MCF 10A (cell line): ENCODE data around the gene DUSP22. TPM values are rescaled to one million over a fixed set of nuclear protein-coding genes. Genes with fewer than 3 reads are reported as not detected.

ENCODE experiments used
- BruUV-seq: library from RNA; stranded (reverse); fragments of 400-500 nt; replicated peaks from 2 replicates; lab custom pipeline; 2021; lab: Mats Ljungman, UMichigan
- CTCF ChIA-PET: fragments of 300-600 bp; sonication (Branson Sonifier 250); formaldehyde crosslinking; extraction: SDS; loops from one replicate; lab custom pipeline; 2021; ENCODE audit warnings: antibody characterized with exemption, inconsistent platforms; lab: Yijun Ruan, JAX
- POLR2A ChIA-PET: fragments of 300-600, 350-650 bp; sonication (Branson Sonifier 250); formaldehyde crosslinking; extraction: SDS; loops from one replicate; lab custom pipeline; 2020; ENCODE audit warnings: antibody characterized with exemption, inconsistent platforms; lab: Yijun Ruan, JAX
- DNase-seq: peaks from one replicate; pipeline ENCODE4 v3.0.0-alpha.2; 2018; ENCODE audit not compliant: unreplicated experiment
- H3K27ac Mint-ChIP-seq: one replicate; pipeline ENCODE4 v1.8.0; 2022; ENCODE audit warnings: mild to moderate bottlenecking, low read depth, mixed read lengths; ENCODE audit not compliant: unreplicated experiment
- H3K27me3 Mint-ChIP-seq: one replicate; pipeline ENCODE4 v1.8.0; 2022; ENCODE audit warnings: mixed read lengths; ENCODE audit not compliant: insufficient read depth, unreplicated experiment
- H3K36me3 Mint-ChIP-seq: one replicate; pipeline ENCODE4 v1.8.0; 2022; ENCODE audit warnings: mild to moderate bottlenecking, moderate library complexity, mixed read lengths; ENCODE audit not compliant: insufficient read depth, unreplicated experiment
- H3K4me1 Mint-ChIP-seq: one replicate; pipeline ENCODE4 v1.8.0; 2022; ENCODE audit warnings: mixed read lengths; ENCODE audit not compliant: insufficient read depth, unreplicated experiment
- H3K4me3 Mint-ChIP-seq: one replicate; pipeline ENCODE4 v1.8.0; 2022; ENCODE audit warnings: mild to moderate bottlenecking, moderate library complexity, mixed read lengths; ENCODE audit not compliant: unreplicated experiment
- H3K9me3 Mint-ChIP-seq: one replicate; pipeline ENCODE4 v1.8.0; 2022; ENCODE audit warnings: mixed read lengths; ENCODE audit not compliant: unreplicated experiment
- CTCF ChIP-seq: fragments of 200-600 bp; IDR thresholded peaks from one replicate; pipeline ENCODE4 v1.8.0; 2022; ENCODE audit warnings: antibody characterized with exemption, mild to moderate bottlenecking; ENCODE audit not compliant: unreplicated experiment
- intact Hi-C: fragments of 100-400 bp; cut with micrococcal nuclease; formaldehyde crosslinking; loops from 2 replicates; pipeline ENCODE4 v1.14.1; 2022
- total RNA-seq: library from RNA; stranded (reverse); gene quantifications from 2 replicates; pipeline ENCODE4 v1.2.3, GENCODE V29; 2022

The DUSP22 gene
- total RNA-seq, 1 experiment from 2014 or later: 29.4 TPM

DNA sequence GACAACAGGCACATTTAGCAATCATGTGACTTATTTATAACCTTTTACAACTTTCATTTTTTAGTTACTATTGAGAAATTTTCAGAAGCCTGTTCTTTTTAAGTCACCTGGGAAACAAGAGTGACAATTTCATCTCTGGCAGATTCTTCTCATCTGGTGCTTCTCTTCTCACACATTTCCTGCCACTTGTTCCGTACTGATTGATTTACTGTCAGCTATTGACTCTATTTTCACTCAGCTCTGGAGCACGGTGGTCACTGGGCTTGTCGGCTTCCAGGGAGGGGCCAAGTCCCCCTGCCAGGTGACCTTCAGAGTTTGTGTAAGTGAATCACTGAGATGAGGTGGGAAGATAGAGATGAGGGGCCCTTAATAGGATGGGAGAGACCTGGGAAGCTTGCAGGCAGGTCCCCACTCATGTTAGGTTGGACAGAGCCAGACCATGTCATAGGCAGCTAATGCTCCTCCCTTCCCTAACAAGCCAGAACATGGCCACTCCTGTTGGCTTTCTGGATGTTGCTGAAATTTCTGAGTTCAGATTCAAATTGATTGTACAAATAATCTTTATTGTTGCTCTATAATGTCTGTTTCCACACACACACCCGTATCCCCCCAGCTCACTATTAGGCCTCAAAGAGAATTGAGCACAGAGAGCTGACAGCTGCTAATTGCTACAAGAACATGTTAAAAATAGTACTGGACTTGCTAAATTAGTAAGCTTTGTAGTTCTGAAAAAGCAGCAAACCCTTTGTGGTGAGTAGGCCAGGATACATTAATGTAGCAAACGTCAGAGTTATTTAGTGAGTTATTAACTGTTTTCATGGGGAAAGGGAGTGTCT is 13.3 kb downstream of the DUSP22 start:
- Mint-ChIP-seq H3K9me3 (no peaks in the 10 kb centered on the region), H3K27me3 (no peaks in the 10 kb centered on the region), H3K27ac (no peak overlapping the region), H3K4me1 (peaks cover 5% of the 10 kb centered on the region), H3K36me3 (no peaks in the 10 kb centered on the region), H3K4me3 (no peak overlapping the region)
- no TSS peak for BruUV-seq
- DNase-seq: no peak
- no peak for TF ChIP-seq CTCF
- intact Hi-C loops: no loop called here
- POLR2A ChIA-PET: interaction anchor here (0.6 to 1.5 kb wide), 6 partner anchors 11 to 990 kb away, joined by 3 to 4 read pairs (median 3); partner anchors contain the start of gene DUSP22
- CTCF ChIA-PET: interaction anchor here (0.6 to 1.4 kb wide), 2 partner anchors 10 kb away, joined by 3 to 9 read pairs; no protein-coding TSS in a partner anchor

DNA sequence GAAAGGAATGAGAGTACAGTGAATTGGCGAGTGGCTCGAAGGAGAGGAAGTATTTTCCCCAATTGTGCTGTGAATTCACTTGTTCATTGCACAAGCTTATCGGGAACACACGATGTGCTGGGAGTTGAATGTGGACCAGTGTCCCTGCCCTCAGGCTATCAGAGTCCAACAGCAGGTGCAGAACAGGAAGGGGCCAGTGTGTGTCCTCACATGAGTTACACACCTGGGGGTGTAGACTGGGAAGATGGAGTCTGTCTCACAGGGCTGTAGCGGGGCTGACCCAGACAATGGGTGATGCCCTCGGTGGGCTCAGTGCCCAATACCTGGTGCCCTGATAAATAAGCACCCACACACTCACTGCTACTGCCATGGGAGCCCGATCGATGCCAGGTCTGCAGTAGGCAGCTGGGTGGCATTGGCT is 14.4 kb downstream of the DUSP22 start:
- TF ChIP-seq CTCF: no peak
- Mint-ChIP-seq H3K4me1 (peaks cover 5% of the 10 kb centered on the region), H3K36me3 (no peaks in the 10 kb centered on the region), H3K4me3 (no peak overlapping the region), H3K9me3 (no peaks in the 10 kb centered on the region), H3K27ac (no peak overlapping the region), H3K27me3 (no peaks in the 10 kb centered on the region)
- intact Hi-C loops: no loop called here
- CTCF ChIA-PET: interaction anchor here (1.4 kb wide), 1 partner anchor 9 kb away, joined by 9 read pairs; no protein-coding TSS in a partner anchor
- no peak for DNase-seq
- POLR2A ChIA-PET: interaction anchor here (0.7 to 1.5 kb wide), 5 partner anchors 11 to 32 kb away, joined by 3 to 5 read pairs (median 4); partner anchors contain the start of gene DUSP22
- BruUV-seq: no TSS peak

GRCh38 chr6:307065-307814 is 15.0 kb downstream of the DUSP22 start:
- ChIA-PET POLR2A (interaction anchor here (1.0 to 1.4 kb wide), 2 partner anchors 11 to 14 kb away, joined by 5 read pairs; no protein-coding TSS in a partner anchor), CTCF (interaction anchor here (0.6 to 0.7 kb wide), 2 partner anchors 98 to 275 kb away, joined by 3 to 6 read pairs; no protein-coding TSS in a partner anchor)
- BruUV-seq: no TSS peak
- Mint-ChIP-seq H3K4me1 (peaks cover 5% of the 10 kb centered on the region), H3K27ac (no peak overlapping the region), H3K27me3 (no peaks in the 10 kb centered on the region), H3K36me3 (no peaks in the 10 kb centered on the region), H3K4me3 (no peak overlapping the region), H3K9me3 (no peaks in the 10 kb centered on the region)
- intact Hi-C loops: no loop called here
- DNase-seq: no peak
- no peak for TF ChIP-seq CTCF
